Measurements from ENCODE around the gene EVPLL.
"Not testable (repeated sequence)": the region's sequence is repeated elsewhere in the genome, so short reads cannot be mapped to it uniquely, and the experiment has no call there.

The EVPLL gene

GRCh38 chr17:18378614-18379013, 1.0 kb downstream of the EVPLL start:
- in situ Hi-C loops (cut with MboI; ENCODE audit: low sequenced_read_pairs): not testable (repeated sequence)

- in situ Hi-C loops (cut with MboI; ENCODE audit: low sequenced_read_pairs): no loop called here
Measured at GRCh38 chr17:18379246-18380146, 1.9 kb downstream of the EVPLL start.

GRCh38 chr17:18380471-18381157, 3.0 kb downstream of the EVPLL start:
- in situ Hi-C loops (cut with MboI; ENCODE audit: low sequenced_read_pairs): no loop called here

GRCh38 chr17:18381158-18381952, 3.8 kb downstream of the EVPLL start:
- in situ Hi-C loops (cut with MboI; ENCODE audit: low sequenced_read_pairs): no loop called here

GRCh38 chr17:18381953-18382245, 4.3 kb downstream of the EVPLL start:
- in situ Hi-C loops (cut with MboI; ENCODE audit: low sequenced_read_pairs): no loop called here

- in situ Hi-C loops (cut with MboI; ENCODE audit: low sequenced_read_pairs): no loop called here
Measured at GRCh38 chr17:18382441-18383078, 5.0 kb downstream of the EVPLL start.

- in situ Hi-C loops (cut with MboI; ENCODE audit: low sequenced_read_pairs): not testable (repeated sequence)
Measured at GRCh38 chr17:18383079-18383481, 5.5 kb downstream of the EVPLL start.

- in situ Hi-C loops (cut with MboI; ENCODE audit: low sequenced_read_pairs): not testable (repeated sequence)
Measured at GRCh38 chr17:18384271-18384670, 6.7 kb downstream of the EVPLL start.

- in situ Hi-C loops (cut with MboI; ENCODE audit: low sequenced_read_pairs): not testable (repeated sequence)
Measured at GRCh38 chr17:18387583-18387982, 10.0 kb downstream of the EVPLL start.

GRCh38 chr17:18388266-18388665, 10.7 kb downstream of the EVPLL start:
- in situ Hi-C loops (cut with MboI; ENCODE audit: low sequenced_read_pairs): not testable (repeated sequence)

GRCh38 chr17:18388728-18389127, 11.2 kb downstream of the EVPLL start:
- in situ Hi-C loops (cut with MboI; ENCODE audit: low sequenced_read_pairs): not testable (repeated sequence)

- in situ Hi-C loops (cut with MboI; ENCODE audit: low sequenced_read_pairs): not testable (repeated sequence)
Measured at GRCh38 chr17:18401872-18402590, 24.5 kb downstream of the EVPLL start.

GRCh38 chr17:18403166-18403565, 25.6 kb downstream of the EVPLL start:
- in situ Hi-C loops (cut with MboI; ENCODE audit: low sequenced_read_pairs): not testable (repeated sequence)

- in situ Hi-C loops (cut with MboI; ENCODE audit: low sequenced_read_pairs): not testable (repeated sequence)
Measured at GRCh38 chr17:18403604-18404003, 26.0 kb downstream of the EVPLL start.

- in situ Hi-C loops (cut with MboI; ENCODE audit: low sequenced_read_pairs): not testable (repeated sequence)
Measured at GRCh38 chr17:18408906-18409305, 31.3 kb downstream of the EVPLL start.

- in situ Hi-C loops (cut with MboI; ENCODE audit: low sequenced_read_pairs): not testable (repeated sequence)
Measured at GRCh38 chr17:18409321-18409720, 31.7 kb downstream of the EVPLL start.

- in situ Hi-C loops (cut with MboI; ENCODE audit: low sequenced_read_pairs): not testable (repeated sequence)
Measured at GRCh38 chr17:18410736-18411135, 33.2 kb downstream of the EVPLL start.

- in situ Hi-C loops (cut with MboI; ENCODE audit: low sequenced_read_pairs): not testable (repeated sequence)
Measured at GRCh38 chr17:18411377-18411864, 33.8 kb downstream of the EVPLL start.

- in situ Hi-C loops (cut with MboI; ENCODE audit: low sequenced_read_pairs): not testable (repeated sequence)
Measured at GRCh38 chr17:18412001-18412538, 34.5 kb downstream of the EVPLL start.

- in situ Hi-C loops (cut with MboI; ENCODE audit: low sequenced_read_pairs): not testable (repeated sequence)
Measured at GRCh38 chr17:18421521-18421920, 43.9 kb downstream of the EVPLL start.

Measured in HL-60/S4 treated with retinoic acid at 250 ng/mL for 4 days and 3 days (cell line).